OCI-LY3 (cell line): ENCODE measurements around the gene SLC49A4.

Source experiments
- CTCF ChIP-seq: fragments of 200-600, 300-600 bp; sonication (generic); IDR thresholded peaks from 2 replicates; pipeline ENCODE4 v1.5.1; 2014; ENCODE audit warnings: antibody characterized with exemption, low read length, low read depth
- EZH2phosphoT487 ChIP-seq: fragments of 200-600 bp; shearing (Covaris generic); IDR thresholded peaks from 2 replicates; pipeline ENCODE4 v1.6.1; 2018; ENCODE audit warnings: antibody characterized with exemption, mixed run types, low read depth

GRCh38 chr3:122795674-122796195 lies 866 bp downstream of the SLC49A4 start:
- TF ChIP-seq CTCF (no peak), EZH2phosphoT487 (no peak)
